Stimulated activated CD8-positive, alpha-beta memory T cell treated with anti-CD3 and anti-CD28 coated beads, Interleukin-15, amount 100 ng/mL, for 48 hours (primary cell): Measurements from ENCODE around the gene CMTM6.
"Not testable (repeated sequence)": the region's sequence is repeated elsewhere in the genome, so short reads cannot be mapped to it uniquely, and the experiment has no call there.

Experiments
- DNase-seq, 2 donors: peaks; one replicate each; pipeline ENCODE4 v3.0.0-alpha.2; 2020; ENCODE audit warnings: low read depth in 2 of 2

CMTM6 gene, protein sequence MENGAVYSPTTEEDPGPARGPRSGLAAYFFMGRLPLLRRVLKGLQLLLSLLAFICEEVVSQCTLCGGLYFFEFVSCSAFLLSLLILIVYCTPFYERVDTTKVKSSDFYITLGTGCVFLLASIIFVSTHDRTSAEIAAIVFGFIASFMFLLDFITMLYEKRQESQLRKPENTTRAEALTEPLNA

GRCh38 chr3:32502118-32502945 lies at the start of gene CMTM6:
CMTM6 (minus strand) TSS chr3:32502852; CDS start chr3:32502745, 107 bp downstream.
- peak; percentile 54 to 68 for DNase-seq

DNA sequence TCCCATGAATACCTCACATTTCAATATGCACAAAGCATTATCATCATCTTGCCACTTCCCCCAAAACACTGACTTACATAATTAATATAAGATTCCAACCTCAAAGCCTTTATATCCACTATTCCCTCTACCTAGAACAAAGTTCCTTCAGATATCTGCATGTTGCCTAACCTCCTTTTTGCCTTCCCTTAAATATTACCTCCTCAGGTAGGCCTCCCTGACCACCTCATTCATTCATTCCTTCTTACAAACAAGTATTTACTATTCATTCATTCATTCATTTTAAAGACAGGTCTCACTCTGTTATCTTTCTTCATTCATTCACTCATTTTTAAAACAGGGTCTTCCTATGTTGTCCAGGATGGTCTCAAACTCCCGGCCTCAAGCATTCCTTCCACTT lies 49.4 kb upstream of the CMTM6 start:
- DNase-seq: no peak

DNA sequence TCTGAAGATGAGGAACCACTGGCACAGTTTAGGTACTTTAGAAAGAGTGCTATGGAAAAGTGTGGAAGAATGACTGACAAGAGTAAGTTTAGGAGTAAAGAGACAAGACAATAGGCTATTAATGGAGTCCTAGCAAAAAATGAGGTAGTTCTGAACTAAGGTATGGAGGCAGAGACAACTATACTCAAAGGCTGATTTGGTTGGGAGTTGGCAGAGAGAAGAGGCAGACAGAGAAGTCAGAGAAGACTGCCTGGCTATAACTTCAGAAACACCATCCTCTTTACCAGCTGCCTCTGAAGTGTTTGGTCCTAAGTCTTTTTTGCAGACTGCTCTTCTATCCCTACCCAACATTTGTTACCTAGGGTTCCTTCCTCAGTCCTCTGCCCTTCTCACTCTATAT lies 48.8 kb upstream of the CMTM6 start:
- DNase-seq: no peak

GRCh38 chr3:32551087-32551486 lies 48.4 kb upstream of the CMTM6 start:
- no peak for DNase-seq

DNA sequence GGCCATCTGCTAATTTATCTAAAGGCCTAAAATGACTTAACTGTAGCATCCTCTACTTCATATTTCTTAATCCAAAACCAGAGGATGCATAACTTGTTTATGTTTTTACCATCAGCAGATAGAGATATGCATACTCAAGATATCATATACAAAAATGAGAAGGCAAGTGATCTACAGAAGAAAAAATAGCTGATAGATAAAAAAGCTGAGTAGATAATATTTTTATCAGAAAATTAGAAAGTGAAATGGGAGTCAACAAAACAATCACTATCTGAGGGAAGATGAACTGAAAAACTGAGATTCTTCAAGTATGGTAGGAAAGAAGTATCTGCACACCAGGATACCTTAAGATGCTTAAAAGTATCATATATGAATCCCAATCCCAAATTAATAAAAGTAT lies 42.7 kb upstream of the CMTM6 start:
- no peak for DNase-seq

DNA sequence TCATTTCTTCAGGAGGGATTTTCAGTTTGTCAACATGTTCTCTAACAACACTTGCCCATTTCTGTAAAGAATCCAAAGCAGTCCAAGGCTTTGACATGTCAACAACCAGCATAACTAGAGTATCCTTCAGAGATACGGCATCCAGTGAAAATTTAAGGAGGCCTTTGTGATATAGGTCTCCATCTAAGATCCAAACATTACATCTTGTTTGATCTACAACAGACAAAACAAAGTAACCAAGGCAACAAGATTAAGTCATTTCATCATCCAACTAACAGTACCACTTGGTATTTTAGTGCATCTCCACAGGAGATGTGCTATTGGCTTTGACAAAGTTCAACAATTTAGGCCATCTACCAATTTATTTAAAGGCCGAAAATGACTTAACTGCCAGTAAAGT lies 42.2 kb upstream of the CMTM6 start:
- no peak for DNase-seq

DNA sequence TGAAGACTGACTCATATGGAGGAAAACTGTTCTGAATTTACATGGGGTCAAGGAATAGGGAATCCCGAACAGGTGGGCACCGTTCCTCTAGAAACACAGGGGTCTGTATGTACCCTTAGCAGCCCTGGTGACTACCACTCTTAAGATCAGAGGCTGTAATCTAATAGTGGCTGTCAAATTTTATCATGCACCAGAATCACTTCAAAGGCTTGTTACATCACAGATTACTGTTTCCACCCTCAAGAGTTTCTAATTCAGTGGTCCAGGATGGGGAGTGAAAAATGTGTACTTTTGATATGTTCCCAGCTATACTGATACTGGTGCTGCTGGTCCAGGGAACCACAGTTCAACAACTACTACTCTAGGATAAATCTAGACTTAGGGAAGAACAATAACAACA lies 40.2 kb upstream of the CMTM6 start:
- DNase-seq: no peak

DNA sequence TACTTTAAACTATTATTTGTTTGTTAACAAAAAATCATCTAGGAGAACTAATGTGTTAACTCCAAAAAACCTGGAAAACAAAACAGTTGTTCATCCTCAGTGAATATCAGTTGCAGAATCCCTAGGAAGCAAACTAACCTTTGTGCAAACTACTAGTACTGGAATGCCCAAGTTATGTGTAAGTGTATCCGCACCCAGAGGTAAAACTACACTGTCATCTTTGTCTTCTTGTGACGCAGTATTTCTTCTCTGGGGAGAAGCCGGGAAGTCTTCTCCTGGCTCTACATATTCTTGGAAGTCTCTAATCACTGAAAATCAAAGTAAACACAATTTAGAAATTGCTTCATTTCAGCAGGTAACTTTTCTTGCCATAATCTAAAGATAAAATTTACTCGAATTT lies 38.2 kb upstream of the CMTM6 start:
- DNase-seq: no peak

GRCh38 chr3:32532434-32532833 lies 29.8 kb upstream of the CMTM6 start:
- DNase-seq: no peak

- no peak for DNase-seq
Observed at GRCh38 chr3:32531010-32531647, 28.5 kb upstream of the CMTM6 start.

DNA sequence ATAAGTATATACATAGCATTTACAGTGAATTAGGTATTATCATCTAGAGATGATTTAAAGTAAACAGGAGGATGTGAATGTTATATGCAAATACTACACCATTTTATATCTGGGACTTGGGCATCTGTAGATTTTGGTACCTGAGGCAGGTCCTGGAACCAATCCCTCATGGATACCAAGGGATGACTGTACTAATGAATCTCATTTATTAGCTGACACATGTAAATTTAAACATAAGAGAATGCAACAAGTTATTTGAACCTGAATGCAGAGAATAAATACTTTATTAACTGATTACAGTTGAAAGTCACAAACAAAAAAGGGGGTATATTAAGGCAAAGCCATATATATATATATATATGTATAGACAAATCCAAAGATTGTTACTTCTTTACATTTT lies 23.1 kb upstream of the CMTM6 start:
- DNase-seq: no peak

GRCh38 chr3:32522682-32523081 lies 20.0 kb upstream of the CMTM6 start:
- no peak for DNase-seq

GRCh38 chr3:32518921-32519320 lies 16.3 kb upstream of the CMTM6 start:
- not testable (repeated sequence) for DNase-seq

DNA sequence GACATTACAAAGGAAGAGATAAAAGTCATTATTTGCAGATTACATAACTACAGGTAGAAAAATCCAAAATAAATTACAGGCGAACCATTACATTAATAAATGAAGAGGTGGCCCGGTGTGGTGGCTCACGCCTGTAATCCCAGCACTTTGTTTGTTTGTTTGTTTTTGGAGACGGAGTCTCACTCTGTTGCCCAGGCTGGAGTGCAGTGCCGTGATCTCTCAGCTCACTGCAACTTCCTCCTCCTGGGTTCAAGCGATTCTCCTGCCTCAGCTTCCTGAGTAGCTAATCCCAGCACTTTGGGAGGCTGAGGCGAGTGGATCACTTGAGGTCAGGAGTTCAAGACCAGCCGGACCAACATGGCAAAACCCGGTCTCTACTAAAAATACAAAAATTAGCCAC lies 14.1 kb upstream of the CMTM6 start:
- DNase-seq: not testable (repeated sequence)

- no peak for DNase-seq
Observed at GRCh38 chr3:32511005-32511404, 8.4 kb upstream of the CMTM6 start.

DNA sequence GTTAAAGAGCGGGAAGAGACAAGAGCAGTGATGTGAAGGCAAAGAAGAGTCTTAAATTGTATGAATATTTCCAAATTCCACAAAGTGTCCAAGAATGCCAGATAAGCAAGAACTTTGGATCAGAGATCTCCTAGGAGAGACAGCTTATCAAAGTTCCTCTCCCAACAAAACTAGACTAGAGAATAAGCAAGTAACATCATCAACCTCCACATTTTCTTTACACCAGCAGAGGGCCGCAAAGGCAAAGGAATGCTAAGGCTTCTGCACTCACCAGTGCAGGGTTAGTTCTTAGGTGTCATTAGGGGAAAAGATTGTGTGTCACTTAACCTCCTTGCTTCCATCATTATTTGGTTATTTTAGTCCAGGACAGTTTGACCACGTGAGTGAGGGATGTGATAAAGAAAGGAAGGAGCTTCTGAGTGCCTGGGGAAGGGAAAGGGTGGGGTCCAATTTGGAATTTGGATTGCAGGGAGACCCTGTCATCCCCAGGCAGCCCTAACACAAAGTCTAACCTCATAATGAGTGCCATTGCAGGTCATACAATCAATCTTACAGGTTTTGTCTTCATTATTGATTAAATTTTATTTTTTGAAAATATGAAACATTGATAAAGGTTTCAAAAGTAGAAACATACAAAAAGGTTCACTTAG lies 7.5 kb upstream of the CMTM6 start:
- DNase-seq: peak; percentile 22 to 33

GRCh38 chr3:32508711-32509110 lies 6.1 kb upstream of the CMTM6 start:
- DNase-seq: no peak

GRCh38 chr3:32506466-32506865 lies 3.8 kb upstream of the CMTM6 start:
- no peak for DNase-seq

- DNase-seq: no peak
Observed at GRCh38 chr3:32502946-32503286, 264 bp upstream of the CMTM6 start.

DNA sequence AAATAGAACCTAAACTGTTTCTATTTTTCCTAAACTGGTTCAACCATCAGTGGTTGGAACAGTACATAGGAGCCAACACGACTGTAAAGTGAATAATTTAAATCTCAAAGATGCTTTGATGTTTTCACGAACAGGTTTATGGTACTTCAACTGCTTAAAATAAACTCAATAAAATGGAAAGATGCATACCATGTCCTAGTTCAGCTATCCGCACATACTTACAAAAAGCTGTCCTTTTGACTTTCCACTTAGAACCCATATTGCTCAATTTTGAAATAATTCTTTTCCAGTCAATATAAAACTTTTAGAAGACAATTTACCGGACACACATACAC lies 902 bp downstream of the CMTM6 start:
- no peak for DNase-seq

GRCh38 chr3:32500880-32501782 lies 1.5 kb downstream of the CMTM6 start:
- DNase-seq: no peak

DNA sequence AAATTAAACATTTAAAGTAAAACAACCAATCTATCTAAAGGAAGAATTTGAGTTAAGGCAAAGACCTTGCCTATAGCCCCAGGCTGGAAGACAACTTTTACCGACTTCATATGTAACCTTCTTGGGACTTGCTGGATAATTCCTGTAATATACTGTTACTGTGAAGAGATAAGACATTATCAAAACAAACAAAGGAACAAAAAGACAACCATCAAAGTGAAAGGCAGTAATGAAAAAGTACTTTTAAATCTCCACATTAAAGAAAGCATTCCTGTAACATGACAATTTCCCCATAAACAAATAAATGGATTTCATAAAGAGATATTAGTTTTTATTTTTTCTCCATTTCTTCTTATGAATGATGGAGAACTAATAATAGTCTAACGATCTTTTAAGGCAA lies 2.4 kb downstream of the CMTM6 start:
- no peak for DNase-seq
